Kidney (tissue), 14 donors: Measurements from ENCODE around the gene PEAR1. TPM values are rescaled to one million over a fixed set of nuclear protein-coding genes. Genes with fewer than 3 reads are reported as not detected.

Source experiments
- DNase-seq, 5 donors: peaks; one replicate each; pipeline ENCODE4 v3.0.0-alpha.2; 2013 to 2020
- FAIRE-seq: peaks from 2 replicates; lab custom pipeline; 2012; peaks lifted over from hg19 to GRCh38; lab: Jason Lieb, UNC
- H3K27ac ChIP-seq, 2 donors: one replicate each; pipeline ENCODE4 v1.7.0; 2013; ENCODE audit warnings: low read depth in 2 of 2, low read length in 2 of 2, inconsistent platforms in 1 of 2
- H3K27me3 ChIP-seq: one replicate; pipeline ENCODE4 v1.7.1; 2013; ENCODE audit warnings: low read length, inconsistent platforms; ENCODE audit not compliant: control insufficient read depth, insufficient read depth
- H3K36me3 ChIP-seq, 3 donors: one replicate each; pipeline versions ENCODE4 v1.7.0 to v1.7.1; 2013; ENCODE audit warnings: low read length in 3 of 3, control low read depth in 1 of 3, inconsistent platforms in 1 of 3; ENCODE audit not compliant: insufficient read depth in 3 of 3, control insufficient read depth in 2 of 3
- H3K4me1 ChIP-seq, 3 donors: one replicate each; pipeline versions ENCODE4 v1.7.0 to v1.7.1; 2013; ENCODE audit warnings: low read length in 3 of 3, inconsistent platforms in 1 of 3, low read depth in 1 of 3; ENCODE audit not compliant: control insufficient read depth in 2 of 3, insufficient read depth in 2 of 3
- H3K4me3 ChIP-seq, 3 donors: one replicate each; pipeline versions ENCODE4 v1.7.0 to v1.8.1; 2013; ENCODE audit warnings: low read length in 3 of 3, control low read depth in 1 of 3, inconsistent platforms in 1 of 3
- H3K9ac ChIP-seq, 3 donors: one replicate each; pipeline versions ENCODE4 v1.7.0 to v1.7.1; 2013; ENCODE audit warnings: low read length in 3 of 3, control low read depth in 1 of 3, inconsistent platforms in 1 of 3
- H3K9me3 ChIP-seq, 3 donors: one replicate each; pipeline versions ENCODE4 v1.7.0 to v1.7.1; 2013; ENCODE audit warnings: low read length in 3 of 3, control low read depth in 1 of 3, inconsistent platforms in 1 of 3; ENCODE audit not compliant: control insufficient read depth in 2 of 3, insufficient read depth in 1 of 3
- CTCF ChIP-seq: IDR thresholded peaks from 3 replicates; pipeline ENCODE4 v1.5.1; 2012; ENCODE audit warnings: mild to moderate bottlenecking, moderate library complexity, borderline replicate concordance; ENCODE audit not compliant: insufficient read depth; ENCODE audit errors: extremely low read depth
- intact Hi-C: fragments of 100-400 bp; cut with DNase I; formaldehyde crosslinking; loops from one replicate; pipeline ENCODE4 v1.11.1; 2022
- polyA plus RNA-seq: library from polyadenylated mRNA; stranded (reverse); fragments of 350-450 nt; fragmentation: Illumina TruSeq; extraction: RNeasy Lipid Tissue Mini Kit (QIAGEN cat#74804); gene quantifications from one replicate; pipeline ENCODE4 v1.2.3, GENCODE V29; 2014; ENCODE audit warnings: low read depth, low replicate concordance; ENCODE audit not compliant: insufficient read depth
- total RNA-seq: library from RNA; stranded (reverse); fragmentation: NEBNext Ultra II Directional; extraction: Animal tissue kit (Norgen Biotek cat#: 25700); gene quantifications from one replicate; pipeline ENCODE4 v1.2.1, GENCODE V29; 2021
- donor health status: control.
- donor health status: control.
- donor health status: control.
- donor health status: control.
- donor health status: control.
- donor health status: DM: yes; HTN: yes; CAD: no.
- donor health status: Normal renal cell carcinoma (clear cell type).

PEAR1 gene
- total and polyA plus RNA-seq, 2 donors from 2014 or later, result 4.5 to 17.2 TPM

- Histone ChIP-seq H3K27ac (no peak overlapping the region), H3K36me3 (no peaks in the 10 kb centered on the region), H3K9me3 (no peaks in the 10 kb centered on the region), H3K4me3 (no peak overlapping the region), H3K27me3 (no peaks in the 10 kb centered on the region), H3K9ac (no peak overlapping the region), H3K4me1 (no peaks in the 10 kb centered on the region)
- no peak for TF ChIP-seq CTCF
- no peak for DNase-seq
- FAIRE-seq, result no peak
- intact Hi-C loops, result no loop called here
These were observed 9.6 kb upstream of the PEAR1 start for GRCh38 chr1:156883919-156884318.

GRCh38 chr1:156884560-156885184, 8.8 kb upstream of the PEAR1 start:
- Histone ChIP-seq H3K4me1 (no peaks in the 10 kb centered on the region), H3K27ac (no peak overlapping the region), H3K27me3 (no peaks in the 10 kb centered on the region), H3K4me3 (no peak overlapping the region), H3K9me3 (no peaks in the 10 kb centered on the region), H3K36me3 (no peaks in the 10 kb centered on the region), H3K9ac (no peak overlapping the region)
- no peak for TF ChIP-seq CTCF
- intact Hi-C loops, result no loop called here
- DNase-seq (no peak), FAIRE-seq (no peak)

GRCh38 chr1:156885314-156885713, 8.2 kb upstream of the PEAR1 start:
- no peaks in the 10 kb centered on the region for H3K36me3 ChIP-seq
- DNase-seq, result no peak
- no peak overlapping the region for H3K27ac ChIP-seq
- no peaks in the 10 kb centered on the region for H3K27me3 ChIP-seq
- no peak for TF ChIP-seq CTCF
- H3K9me3 ChIP-seq, result no peaks in the 10 kb centered on the region
- no peak for FAIRE-seq
- intact Hi-C loops, result no loop called here
- H3K4me1 ChIP-seq, result no peaks in the 10 kb centered on the region
- H3K4me3 ChIP-seq, result no peak overlapping the region
- H3K9ac ChIP-seq, result no peak overlapping the region

- DNase-seq, result no peak
- Histone ChIP-seq H3K9me3 (no peaks in the 10 kb centered on the region), H3K27me3 (no peaks in the 10 kb centered on the region), H3K9ac (no peak overlapping the region), H3K4me3 (no peak overlapping the region), H3K27ac (no peak overlapping the region), H3K4me1 (no peaks in the 10 kb centered on the region), H3K36me3 (no peaks in the 10 kb centered on the region)
- TF ChIP-seq CTCF, result no peak
- intact Hi-C loops, result no loop called here
- no peak for FAIRE-seq
These were observed 7.6 kb upstream of the PEAR1 start for GRCh38 chr1:156885880-156886355.
